Effector memory CD4-positive, alpha-beta T cell (primary cell): ENCODE data around the gene AZGP1.
"Not testable (repeated sequence)": the region's sequence is repeated elsewhere in the genome, so short reads cannot be mapped to it uniquely, and the experiment has no call there.

ENCODE experiments used
- DNase-seq, 3 donors: peaks; one replicate each; pipeline ENCODE4 v3.0.0-alpha.2; 2020
- H3K27ac ChIP-seq: 2 replicates; pipeline ENCODE4 v1.7.0; 2013; ENCODE audit warnings: mild to moderate bottlenecking, low read length, moderate library complexity; ENCODE audit not compliant: insufficient read depth, poor library complexity, severe bottlenecking
- H3K27me3 ChIP-seq: replicated peaks from 2 replicates; pipeline ENCODE4 v1.7.0; 2013; ENCODE audit warnings: mild to moderate bottlenecking, low read length; ENCODE audit not compliant: insufficient read depth, control insufficient read depth, poor library complexity, severe bottlenecking
- H3K36me3 ChIP-seq: 2 replicates; pipeline ENCODE4 v1.7.0; 2013; ENCODE audit warnings: mild to moderate bottlenecking, low read length, moderate library complexity; ENCODE audit not compliant: control insufficient read depth, insufficient read depth
- H3K4me1 ChIP-seq: 2 replicates; pipeline ENCODE4 v1.7.0; 2013; ENCODE audit warnings: low read length, mild to moderate bottlenecking; ENCODE audit not compliant: control insufficient read depth, insufficient read depth, poor library complexity, severe bottlenecking
- H3K4me3 ChIP-seq: 2 replicates; pipeline ENCODE4 v1.7.0; 2013; ENCODE audit warnings: low read length, low read depth, mild to moderate bottlenecking; ENCODE audit not compliant: insufficient read depth, poor library complexity, severe bottlenecking
- H3K9me3 ChIP-seq: 2 replicates; pipeline ENCODE4 v1.7.0; 2013; ENCODE audit warnings: mild to moderate bottlenecking, low read length, moderate library complexity; ENCODE audit not compliant: control insufficient read depth

AZGP1 gene

DNA sequence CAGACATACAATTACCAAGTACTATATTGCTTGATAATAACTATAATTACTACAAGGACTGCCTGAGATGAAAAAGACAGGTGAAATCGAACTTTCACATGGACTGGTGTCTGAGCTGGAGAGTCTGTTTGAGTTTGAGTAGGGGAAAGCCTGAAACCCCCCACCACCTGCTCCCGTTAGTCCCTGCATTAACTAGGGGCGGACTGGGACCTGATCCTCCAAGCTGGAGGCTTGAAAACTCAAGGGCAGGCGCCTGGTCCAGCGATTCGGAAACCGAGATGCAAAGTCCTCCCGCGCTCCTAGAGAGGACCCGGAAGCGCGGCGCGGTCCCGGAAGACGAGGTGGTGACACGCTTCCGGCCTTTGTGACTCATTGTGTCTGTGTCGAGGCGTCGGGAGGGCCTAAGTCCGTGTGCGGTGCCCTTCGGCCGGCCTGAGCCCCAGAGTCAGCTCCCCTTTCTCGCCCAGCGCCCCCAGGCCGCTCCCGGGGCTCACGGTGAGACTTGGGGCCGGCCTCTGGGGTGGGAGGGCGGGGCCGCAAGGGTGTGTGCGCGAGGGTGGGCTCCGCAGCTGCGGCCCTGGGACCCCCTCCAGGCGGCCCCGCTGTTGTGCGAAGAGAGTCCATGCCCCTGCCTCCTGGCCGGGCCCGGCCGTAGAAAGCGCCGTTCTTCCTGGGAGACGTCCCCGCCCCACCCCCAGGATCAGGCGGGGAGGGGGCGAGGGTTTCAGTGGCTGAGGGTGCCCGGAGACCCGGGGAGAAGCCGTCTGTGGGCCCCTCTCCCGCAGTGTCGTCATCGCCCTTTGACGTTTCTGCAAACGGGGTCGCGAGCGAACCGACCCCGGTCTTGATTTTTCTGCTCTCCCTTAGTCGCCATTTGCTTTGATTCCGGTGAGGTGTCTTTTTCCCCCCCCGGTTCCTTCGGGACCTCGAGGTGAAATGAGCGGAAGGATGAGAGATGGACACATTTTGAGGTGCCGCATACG lies 39.7 kb upstream of the AZGP1 start, which contains the start of gene ZKSCAN1:
Gene ZKSCAN1, plus strand, starts transcription at position 365 of the 983 bp plus-strand sequence. CDS start 7,911 bp downstream, outside the sequence.
- Histone ChIP-seq H3K36me3 (peaks cover 6% of the 10 kb centered on the region), H3K27ac (peak within 1 kb of the TSS; percentile 89), H3K9me3 (no peaks in the 10 kb centered on the region), H3K27me3 (no peaks in the 10 kb centered on the region), H3K4me3 (peak within 1 kb of the TSS; percentile 91), H3K4me1 (peaks cover 15% of the 10 kb centered on the region)
- peak; percentile 72 to 81 (median 73) for DNase-seq

DNA sequence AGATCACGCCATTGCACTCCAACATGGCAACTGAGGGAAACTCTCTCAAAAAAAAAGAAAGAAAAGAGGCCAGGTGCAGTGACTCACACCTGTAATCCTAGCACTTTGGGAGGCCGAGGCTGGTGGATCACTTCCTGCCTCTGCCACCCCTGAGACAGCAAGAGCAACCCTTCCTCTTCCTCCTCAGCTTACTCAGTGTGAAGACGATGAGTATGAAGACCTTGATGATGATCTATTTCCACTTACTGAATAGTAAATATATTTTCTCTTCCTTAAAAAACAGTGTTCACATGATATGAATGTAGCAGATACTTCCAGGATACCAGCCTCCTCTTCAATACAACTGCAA lies 37.5 kb upstream of the AZGP1 start:
- H3K27me3 ChIP-seq = no peaks in the 10 kb centered on the region
- H3K4me1 ChIP-seq = peaks cover 15% of the 10 kb centered on the region
- H3K27ac ChIP-seq = no peak overlapping the region
- no peaks in the 10 kb centered on the region for H3K9me3 ChIP-seq
- DNase-seq = no peak
- no peaks in the 10 kb centered on the region for H3K36me3 ChIP-seq
- no peak overlapping the region for H3K4me3 ChIP-seq

- not testable (repeated sequence) for H3K9me3 ChIP-seq, DNase-seq
Measured at GRCh38 chr7:100012385-100013327, 36.8 kb upstream of the AZGP1 start.

GRCh38 chr7:100011516-100011915 lies 35.7 kb upstream of the AZGP1 start:
- H3K27me3 ChIP-seq = no peaks in the 10 kb centered on the region
- H3K27ac ChIP-seq = no peak overlapping the region
- DNase-seq = no peak
- H3K36me3 ChIP-seq = no peaks in the 10 kb centered on the region
- peaks cover 5% of the 10 kb centered on the region for H3K4me1 ChIP-seq
- no peak overlapping the region for H3K4me3 ChIP-seq
- no peaks in the 10 kb centered on the region for H3K9me3 ChIP-seq

More at GRCh38 chr7:100012385-100013327, 36.8 kb upstream of the AZGP1 start:
- not testable (repeated sequence) for H3K27ac ChIP-seq, H3K4me3 ChIP-seq, H3K36me3 ChIP-seq, H3K27me3 ChIP-seq
- peaks cover 14% of the 10 kb centered on the region for H3K4me1 ChIP-seq

DNA sequence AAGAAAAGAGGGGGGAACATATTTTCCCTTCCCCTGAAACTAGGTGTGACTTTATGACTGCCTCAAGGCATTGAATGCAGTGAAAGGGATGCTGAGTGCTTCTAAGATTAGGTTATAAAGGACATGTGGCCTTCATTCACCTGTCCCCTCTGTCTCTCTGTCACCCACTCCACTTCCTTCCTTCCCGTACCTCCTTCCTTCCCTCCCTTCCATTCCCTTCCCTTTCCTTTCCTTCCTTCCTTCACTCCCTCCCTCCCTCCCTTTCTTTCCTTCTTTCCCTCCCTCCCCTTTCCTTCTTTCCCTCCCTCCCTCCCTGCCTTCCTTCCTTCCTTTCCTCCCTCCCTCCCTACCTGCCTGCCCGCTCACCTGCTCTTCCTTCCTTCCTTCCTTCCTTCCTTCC lies 35.1 kb upstream of the AZGP1 start:
- Histone ChIP-seq H3K4me1 (peaks cover 5% of the 10 kb centered on the region), H3K27me3 (no peaks in the 10 kb centered on the region), H3K4me3 (no peak overlapping the region), H3K27ac (no peak overlapping the region), H3K9me3 (no peaks in the 10 kb centered on the region), H3K36me3 (no peaks in the 10 kb centered on the region)
- DNase-seq = no peak

GRCh38 chr7:100009952-100010351 lies 34.1 kb upstream of the AZGP1 start:
- DNase-seq, H3K4me3 ChIP-seq, H3K36me3 ChIP-seq, H3K27ac ChIP-seq, H3K9me3 ChIP-seq, H3K27me3 ChIP-seq, H3K4me1 ChIP-seq: not testable (repeated sequence)

- no peak for DNase-seq
- no peaks in the 10 kb centered on the region for H3K36me3 ChIP-seq
- no peak overlapping the region for H3K27ac ChIP-seq
Measured at GRCh38 chr7:100008525-100008924, 32.7 kb upstream of the AZGP1 start.

DNA sequence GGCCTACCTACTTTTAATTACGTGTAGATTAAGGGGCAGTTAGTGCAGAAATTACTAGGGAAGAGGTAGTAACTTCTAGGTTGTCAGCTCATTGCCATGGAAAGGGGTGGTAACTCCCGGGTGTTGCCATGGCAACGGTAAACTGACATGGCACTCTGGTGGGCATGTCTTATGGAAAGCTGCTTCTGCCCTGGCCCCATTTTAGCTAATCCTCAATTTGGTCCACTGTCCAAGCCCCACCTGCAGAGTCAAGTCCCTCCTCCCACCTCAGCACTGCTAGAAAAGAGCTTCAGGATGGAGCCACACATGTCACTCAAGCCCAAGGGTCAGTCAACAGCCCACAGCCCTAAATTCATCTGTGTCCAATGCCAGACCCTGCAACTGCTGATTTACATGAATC lies 32.1 kb upstream of the AZGP1 start:
- H3K27me3 ChIP-seq = no peaks in the 10 kb centered on the region
- H3K4me3 ChIP-seq = no peak overlapping the region
- no peaks in the 10 kb centered on the region for H3K4me1 ChIP-seq
- no peaks in the 10 kb centered on the region for H3K9me3 ChIP-seq
- no peak overlapping the region for H3K27ac ChIP-seq
- H3K36me3 ChIP-seq = no peaks in the 10 kb centered on the region
- no peak for DNase-seq

More at GRCh38 chr7:100008525-100008924, 32.7 kb upstream of the AZGP1 start:
- H3K9me3 ChIP-seq = no peaks in the 10 kb centered on the region
- H3K4me3 ChIP-seq = no peak overlapping the region
- no peaks in the 10 kb centered on the region for H3K27me3 ChIP-seq
- H3K4me1 ChIP-seq = no peaks in the 10 kb centered on the region

DNA sequence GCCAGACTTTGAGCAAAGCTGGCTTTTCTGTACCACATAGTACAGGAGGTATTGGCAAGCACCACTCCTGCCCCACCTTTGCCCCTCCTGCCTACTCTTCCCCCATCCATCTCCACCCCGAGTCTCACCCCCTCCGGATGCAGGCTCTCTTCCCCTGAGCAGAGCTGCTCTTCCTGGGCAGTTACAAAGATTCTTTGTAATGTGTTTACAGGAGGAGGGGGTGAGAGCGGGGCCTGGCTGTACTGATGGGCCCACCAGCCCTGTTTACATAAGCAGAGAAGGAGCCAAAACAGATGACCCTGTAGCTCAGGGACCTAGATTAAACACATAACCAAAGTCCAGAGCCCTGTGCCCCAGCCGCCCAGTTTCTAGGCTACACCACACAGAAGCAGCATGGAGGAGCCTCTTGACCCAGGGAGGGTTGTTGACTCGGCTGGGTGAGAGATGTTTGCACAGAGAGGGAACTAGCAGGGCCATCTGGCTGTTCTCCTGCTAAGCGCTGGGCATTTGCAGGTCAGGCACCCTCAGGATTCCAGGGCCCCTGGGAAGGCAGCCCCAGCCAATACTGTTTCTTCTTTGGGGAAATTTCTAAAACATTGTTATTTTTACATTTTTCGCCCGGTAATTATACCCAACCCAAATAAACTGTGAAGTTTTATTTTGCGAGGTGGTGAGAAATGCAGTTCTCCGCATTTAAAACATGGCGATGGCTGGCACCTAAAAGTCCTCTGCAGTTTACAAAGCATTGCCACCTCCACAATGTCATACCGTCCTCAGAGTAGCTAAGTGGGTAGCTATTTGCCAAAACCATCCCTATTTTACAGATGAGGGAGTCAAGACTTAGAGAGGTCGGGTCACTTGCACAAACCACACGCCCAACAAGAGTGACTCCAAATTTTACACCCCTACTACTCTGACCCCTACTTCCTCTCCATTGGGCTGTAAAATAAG lies 28.2 kb upstream of the AZGP1 start:
- no peak overlapping the region for H3K27ac ChIP-seq
- H3K9me3 ChIP-seq = no peaks in the 10 kb centered on the region
- H3K36me3 ChIP-seq = no peaks in the 10 kb centered on the region
- no peak for DNase-seq
- H3K4me1 ChIP-seq = no peaks in the 10 kb centered on the region
- H3K27me3 ChIP-seq = no peaks in the 10 kb centered on the region
- no peak overlapping the region for H3K4me3 ChIP-seq
